Stomach smooth muscle (tissue), 2 donors: ENCODE measurements around the gene EBF3.

Experiments
- H3K27ac ChIP-seq: one replicate; pipeline ENCODE4 v1.7.0; 2013; ENCODE audit warnings: mild to moderate bottlenecking, low read length, inconsistent platforms
- H3K27me3 ChIP-seq, 2 donors: one replicate each; pipeline ENCODE4 v1.7.0; 2013; ENCODE audit warnings: low read length in 2 of 2; ENCODE audit not compliant: insufficient read depth in 2 of 2, control insufficient read depth in 1 of 2
- H3K36me3 ChIP-seq, 2 donors: one replicate each; pipeline ENCODE4 v1.7.0; 2013; ENCODE audit warnings: low read length in 2 of 2; ENCODE audit not compliant: control insufficient read depth in 2 of 2, insufficient read depth in 2 of 2
- H3K4me1 ChIP-seq: one replicate; pipeline ENCODE4 v1.7.0; 2013; ENCODE audit warnings: low read length; ENCODE audit not compliant: control insufficient read depth, insufficient read depth
- H3K4me3 ChIP-seq, 2 donors: one replicate each; pipeline ENCODE4 v1.7.0; 2013; ENCODE audit warnings: low read length in 2 of 2
- H3K9ac ChIP-seq, 2 donors: one replicate each; pipeline ENCODE4 v1.7.0; 2013; ENCODE audit warnings: low read length in 2 of 2, mild to moderate bottlenecking in 1 of 2
- H3K9me3 ChIP-seq, 2 donors: one replicate each; pipeline ENCODE4 v1.7.0; 2013; ENCODE audit warnings: low read length in 2 of 2; ENCODE audit not compliant: control insufficient read depth in 2 of 2
- donor health status: healthy.
- donor health status: Pancreatic carcinoma.

The EBF3 gene

GRCh38 chr10:129800796-129801340 lies 163.2 kb downstream of the EBF3 start:
- H3K4me1 ChIP-seq, result no peaks in the 10 kb centered on the region
- H3K27me3 ChIP-seq, result no peaks in the 10 kb centered on the region
- H3K36me3 ChIP-seq, result no peaks in the 10 kb centered on the region
- H3K27ac ChIP-seq, result no peak overlapping the region
- peaks cover 2 to 21% of the 10 kb centered on the region in 2 donors for H3K9me3 ChIP-seq
- no peak overlapping the region for H3K4me3 ChIP-seq
- H3K9ac ChIP-seq, result no peak overlapping the region

GRCh38 chr10:129799942-129800341 lies 164.1 kb downstream of the EBF3 start:
- no peak overlapping the region for H3K9ac ChIP-seq
- H3K4me1 ChIP-seq, result no peaks in the 10 kb centered on the region
- H3K9me3 ChIP-seq, result peaks cover 2 to 18% of the 10 kb centered on the region in 2 donors
- no peaks in the 10 kb centered on the region for H3K36me3 ChIP-seq
- no peak overlapping the region for H3K27ac ChIP-seq
- no peak overlapping the region for H3K4me3 ChIP-seq
- H3K27me3 ChIP-seq, result no peaks in the 10 kb centered on the region

- no peak overlapping the region for H3K27ac ChIP-seq
- H3K27me3 ChIP-seq, result no peaks in the 10 kb centered on the region
- H3K4me1 ChIP-seq, result no peaks in the 10 kb centered on the region
- H3K4me3 ChIP-seq, result no peak overlapping the region
- no peaks in the 10 kb centered on the region for H3K36me3 ChIP-seq
- no peak overlapping the region for H3K9ac ChIP-seq
- H3K9me3 ChIP-seq, result peaks cover 0 to 33% of the 10 kb centered on the region in 2 donors
Measured at GRCh38 chr10:129796710-129797420, 167.2 kb downstream of the EBF3 start.

- H3K4me1 ChIP-seq, result no peaks in the 10 kb centered on the region
- H3K27me3 ChIP-seq, result no peaks in the 10 kb centered on the region
- no peaks in the 10 kb centered on the region for H3K36me3 ChIP-seq
- no peak overlapping the region for H3K27ac ChIP-seq
- H3K9ac ChIP-seq, result no peak overlapping the region
- peaks cover 0 to 48% of the 10 kb centered on the region in 2 donors for H3K9me3 ChIP-seq
- H3K4me3 ChIP-seq, result no peak overlapping the region
Measured at GRCh38 chr10:129793996-129794395, 170.1 kb downstream of the EBF3 start.

GRCh38 chr10:129793479-129793878 lies 170.6 kb downstream of the EBF3 start:
- no peaks in the 10 kb centered on the region for H3K27me3 ChIP-seq
- no peaks in the 10 kb centered on the region for H3K36me3 ChIP-seq
- no peak overlapping the region for H3K4me3 ChIP-seq
- H3K9me3 ChIP-seq, result peaks cover 0 to 49% of the 10 kb centered on the region in 2 donors
- no peaks in the 10 kb centered on the region for H3K4me1 ChIP-seq
- H3K27ac ChIP-seq, result no peak overlapping the region
- no peak overlapping the region for H3K9ac ChIP-seq

GRCh38 chr10:129792864-129793263 lies 171.2 kb downstream of the EBF3 start:
- no peak overlapping the region for H3K4me3 ChIP-seq
- no peaks in the 10 kb centered on the region for H3K27me3 ChIP-seq
- no peak overlapping the region for H3K9ac ChIP-seq
- H3K27ac ChIP-seq, result no peak overlapping the region
- H3K4me1 ChIP-seq, result no peaks in the 10 kb centered on the region
- H3K36me3 ChIP-seq, result no peaks in the 10 kb centered on the region
- peaks cover 0 to 49% of the 10 kb centered on the region in 2 donors for H3K9me3 ChIP-seq

- no peaks in the 10 kb centered on the region for H3K36me3 ChIP-seq
- H3K9ac ChIP-seq, result no peak overlapping the region
- no peaks in the 10 kb centered on the region for H3K4me1 ChIP-seq
- peaks cover 0 to 54% of the 10 kb centered on the region in 2 donors for H3K9me3 ChIP-seq
- H3K27ac ChIP-seq, result no peak overlapping the region
- H3K27me3 ChIP-seq, result no peaks in the 10 kb centered on the region
- H3K4me3 ChIP-seq, result no peak overlapping the region
Measured at GRCh38 chr10:129792141-129792540, 171.9 kb downstream of the EBF3 start.

GRCh38 chr10:129790715-129791446 lies 173.2 kb downstream of the EBF3 start:
- Histone ChIP-seq H3K27ac (no peak overlapping the region), H3K36me3 (no peaks in the 10 kb centered on the region), H3K27me3 (no peaks in the 10 kb centered on the region), H3K4me1 (no peaks in the 10 kb centered on the region), H3K4me3 (no peak overlapping the region), H3K9me3 (peaks cover 0 to 56% of the 10 kb centered on the region in 2 donors), H3K9ac (no peak overlapping the region)

GRCh38 chr10:129788215-129788614 lies 175.9 kb downstream of the EBF3 start:
- H3K9me3 ChIP-seq, result peaks cover 0 to 46% of the 10 kb centered on the region in 2 donors
- H3K4me1 ChIP-seq, result no peaks in the 10 kb centered on the region
- no peak overlapping the region for H3K9ac ChIP-seq
- no peak overlapping the region for H3K4me3 ChIP-seq
- H3K27ac ChIP-seq, result no peak overlapping the region
- no peaks in the 10 kb centered on the region for H3K27me3 ChIP-seq
- H3K36me3 ChIP-seq, result no peaks in the 10 kb centered on the region

- Histone ChIP-seq H3K9me3 (peaks cover 0 to 44% of the 10 kb centered on the region in 2 donors), H3K36me3 (no peaks in the 10 kb centered on the region)
Measured at GRCh38 chr10:129787557-129787956, 176.5 kb downstream of the EBF3 start.

GRCh38 chr10:129786216-129786615 lies 177.9 kb downstream of the EBF3 start:
- no peaks in the 10 kb centered on the region for H3K36me3 ChIP-seq

More at GRCh38 chr10:129787557-129787956, 176.5 kb downstream of the EBF3 start:
- H3K27me3 ChIP-seq, result no peaks in the 10 kb centered on the region
- H3K4me3 ChIP-seq, result no peak overlapping the region
- no peaks in the 10 kb centered on the region for H3K4me1 ChIP-seq
- H3K27ac ChIP-seq, result no peak overlapping the region
- H3K9ac ChIP-seq, result no peak overlapping the region

More at GRCh38 chr10:129786216-129786615, 177.9 kb downstream of the EBF3 start:
- Histone ChIP-seq H3K4me1 (no peaks in the 10 kb centered on the region), H3K4me3 (no peak overlapping the region), H3K27me3 (no peaks in the 10 kb centered on the region), H3K9me3 (peaks cover 0 to 39% of the 10 kb centered on the region in 2 donors), H3K27ac (no peak overlapping the region), H3K9ac (no peak overlapping the region)
